Kidney tubule cell (primary cell): ENCODE data around the gene RPL27.

ENCODE experiments used
- DNase-seq: peaks from one replicate; pipeline ENCODE4 v3.0.0-alpha.2; 2018; ENCODE audit warnings: low spot score

RPL27 gene

DNA sequence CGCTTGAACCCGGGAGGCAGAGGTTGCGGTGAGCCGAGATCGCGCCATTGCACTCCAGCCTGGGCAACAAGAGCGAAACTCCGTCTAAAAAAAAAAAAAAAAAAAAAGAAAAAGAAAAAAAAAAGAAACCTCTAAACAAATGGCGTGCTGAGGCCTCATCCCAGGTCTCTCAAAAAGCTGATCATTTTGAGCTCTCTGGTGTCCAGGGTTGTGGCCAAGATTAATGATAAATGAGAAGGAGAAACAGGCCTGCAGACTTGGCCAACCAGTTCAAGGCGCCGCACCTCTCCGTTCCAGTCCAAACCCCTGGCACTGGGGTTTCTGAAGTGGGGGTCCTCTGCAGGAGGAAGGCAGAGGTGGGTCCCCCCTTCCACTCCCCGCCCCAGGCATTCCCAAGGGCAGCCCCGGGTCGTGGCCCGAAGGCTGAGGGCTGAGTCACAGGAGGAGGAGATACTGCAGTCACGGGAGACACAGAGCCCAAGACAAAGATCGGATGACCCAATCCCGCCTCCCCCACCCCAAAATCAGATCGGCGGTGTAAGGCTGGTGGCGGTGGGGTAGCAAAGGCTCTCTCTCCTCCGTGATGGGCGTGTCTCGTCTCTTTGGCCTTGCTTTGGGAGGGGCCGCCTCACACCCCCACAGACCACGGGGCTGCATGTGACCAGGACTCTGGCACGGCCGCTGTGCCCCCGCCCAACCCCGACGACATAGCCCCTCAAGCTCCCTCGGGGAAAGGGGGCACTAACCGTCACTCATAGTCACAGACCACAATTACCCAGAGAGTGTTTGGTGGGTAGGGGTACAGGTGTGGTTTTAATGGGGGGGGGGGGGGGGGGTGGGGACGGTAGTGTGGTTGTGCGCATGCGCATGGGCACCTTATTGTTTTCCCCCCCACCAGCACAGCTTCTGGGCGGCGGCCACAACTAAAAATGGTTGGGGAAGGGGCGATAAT is 22.8 kb downstream of the RPL27 start:
- DNase-seq = peak; percentile 77

DNA sequence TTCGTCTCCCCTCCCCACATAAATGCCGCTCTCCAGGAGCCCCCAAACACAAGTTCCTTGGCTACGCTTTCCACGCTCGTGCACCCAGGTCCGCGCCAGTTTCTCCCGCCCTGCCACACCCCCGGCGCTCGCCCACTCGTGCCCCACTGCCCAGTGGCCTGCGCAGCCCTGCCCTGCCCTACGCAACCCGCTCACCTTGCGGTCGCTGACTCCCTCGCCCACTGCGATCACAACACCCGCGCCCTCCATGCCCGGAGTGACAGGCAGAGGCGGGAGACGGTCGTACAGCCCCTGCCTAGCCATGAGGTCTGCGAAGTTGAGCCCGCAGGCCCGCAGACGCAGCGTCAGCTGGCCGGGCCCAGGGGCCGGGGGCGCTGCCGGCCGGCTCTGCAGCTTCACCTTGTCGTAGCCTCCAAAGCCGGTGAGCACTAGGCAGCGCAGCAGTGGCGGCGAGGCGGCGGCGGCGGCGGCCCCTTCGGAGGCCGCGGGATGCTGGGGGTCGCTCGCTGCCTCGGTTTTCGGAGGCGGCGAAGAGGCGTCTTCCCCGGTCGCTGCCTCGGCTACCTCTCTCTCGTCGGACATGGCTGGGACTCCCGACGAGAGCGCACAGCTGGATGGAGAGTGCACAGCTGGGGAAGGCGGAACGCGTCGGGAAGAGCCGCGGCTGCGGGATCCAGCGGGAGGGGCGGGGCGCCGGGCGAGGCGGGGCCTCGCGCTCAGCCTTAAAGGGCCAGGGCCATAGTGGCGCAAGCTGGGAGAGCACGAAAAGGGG is 23.7 kb downstream of the RPL27 start, which contains the start of gene VAT1:
TSS of gene VAT1 (minus strand) at position 645 of the 772 bp plus-strand sequence. CDS start at position 582, 63 bp downstream.
- DNase-seq = peak; percentile 78

DNA sequence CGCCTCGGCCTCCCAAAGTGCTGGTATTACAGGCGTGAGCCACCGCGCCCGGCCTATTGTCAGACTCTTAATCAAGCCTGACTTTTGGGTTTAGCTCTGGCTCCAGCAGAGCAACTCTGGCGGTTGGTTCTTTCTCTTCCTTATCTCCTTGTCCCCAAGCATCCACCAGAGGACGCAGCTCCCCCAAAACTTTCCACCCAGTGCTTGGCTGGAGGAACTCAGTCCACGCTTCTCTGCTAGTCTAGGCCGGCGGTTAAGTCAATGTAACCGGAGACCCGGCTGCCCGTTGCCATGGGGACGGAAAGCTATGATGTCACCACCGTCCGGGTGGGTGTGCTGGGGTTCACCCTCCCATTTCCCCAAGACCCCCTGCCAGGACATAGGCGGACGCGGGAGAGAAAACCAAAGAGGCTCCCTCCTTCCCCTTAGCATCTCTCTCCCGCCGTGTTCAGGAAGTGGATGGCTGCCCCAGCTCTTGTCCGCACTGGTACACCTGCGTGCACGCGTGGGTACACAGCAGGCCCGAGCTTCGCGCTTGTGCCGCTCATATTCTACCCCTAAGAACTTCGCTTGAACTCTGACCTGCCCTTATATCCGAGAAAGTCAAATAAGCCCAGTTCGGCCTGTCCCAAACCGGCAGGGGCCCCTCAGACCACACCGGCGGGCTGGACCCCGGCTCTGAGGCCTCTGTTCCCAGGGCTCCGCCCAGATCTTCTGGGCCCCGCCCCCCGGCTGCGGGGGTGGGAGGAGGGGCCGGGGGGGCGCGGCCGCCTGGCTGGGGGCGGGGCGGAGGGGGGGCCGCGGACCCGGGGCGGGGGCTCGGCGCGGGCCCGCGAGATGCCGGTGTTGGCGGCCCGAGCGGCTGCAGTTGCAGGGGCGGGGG is 26.4 kb downstream of the RPL27 start, which contains the start of gene RND2:
TSS of gene RND2 (plus strand) at position 825 of the 883 bp plus-strand sequence. CDS start 117 bp downstream, outside the sequence.
- peak; percentile 93 for DNase-seq

DNA sequence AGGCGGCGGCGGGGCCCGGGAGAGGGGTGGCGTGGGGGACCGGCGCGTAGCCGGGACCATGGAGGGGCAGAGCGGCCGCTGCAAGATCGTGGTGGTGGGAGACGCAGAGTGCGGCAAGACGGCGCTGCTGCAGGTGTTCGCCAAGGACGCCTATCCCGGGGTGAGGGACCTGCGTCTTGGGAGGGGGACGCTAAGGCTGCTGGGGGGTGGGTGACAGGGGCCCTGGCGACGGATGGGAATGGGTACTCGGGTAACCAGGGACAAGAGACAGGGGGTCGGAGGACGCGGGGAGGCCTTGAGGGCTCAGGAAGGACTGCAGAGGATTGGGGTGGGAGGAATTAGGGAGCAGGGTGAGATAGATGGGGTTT is 27.1 kb downstream of the RPL27 start:
- no peak for DNase-seq

DNA sequence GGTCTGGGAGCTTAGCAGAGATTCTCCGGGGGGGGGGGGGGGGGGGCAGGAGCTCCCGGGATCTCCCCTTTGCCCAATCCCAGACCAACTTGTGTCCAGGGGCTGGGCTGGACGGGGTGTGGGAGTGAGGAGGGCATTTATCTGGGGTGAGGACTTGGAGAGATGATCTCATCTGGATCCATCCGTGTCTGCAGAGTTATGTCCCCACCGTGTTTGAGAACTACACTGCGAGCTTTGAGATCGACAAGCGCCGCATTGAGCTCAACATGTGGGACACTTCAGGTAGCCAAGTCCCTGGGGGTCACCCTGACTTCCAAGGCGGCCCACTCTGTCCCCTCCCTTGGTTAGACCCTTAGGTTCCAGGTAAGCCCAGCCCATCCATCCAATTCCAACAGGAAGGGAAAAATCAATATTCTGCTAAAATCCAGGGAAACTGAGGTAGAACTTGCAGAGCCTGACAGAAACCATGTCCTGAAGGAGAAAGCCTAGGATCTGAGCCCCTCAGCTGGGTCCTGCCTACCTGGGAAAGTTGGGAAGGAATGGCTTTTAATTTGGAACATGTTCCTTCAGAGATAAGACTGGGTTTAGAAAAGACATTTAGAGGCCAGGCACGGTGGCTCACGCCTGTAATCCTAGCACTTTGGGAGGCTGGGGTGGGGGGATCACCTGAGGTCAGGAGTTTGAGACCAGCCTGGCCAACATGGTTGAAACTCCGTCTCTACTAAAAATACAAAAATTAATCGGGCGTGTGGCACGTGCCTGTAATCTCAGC is 27.7 kb downstream of the RPL27 start:
- DNase-seq = no peak

DNA sequence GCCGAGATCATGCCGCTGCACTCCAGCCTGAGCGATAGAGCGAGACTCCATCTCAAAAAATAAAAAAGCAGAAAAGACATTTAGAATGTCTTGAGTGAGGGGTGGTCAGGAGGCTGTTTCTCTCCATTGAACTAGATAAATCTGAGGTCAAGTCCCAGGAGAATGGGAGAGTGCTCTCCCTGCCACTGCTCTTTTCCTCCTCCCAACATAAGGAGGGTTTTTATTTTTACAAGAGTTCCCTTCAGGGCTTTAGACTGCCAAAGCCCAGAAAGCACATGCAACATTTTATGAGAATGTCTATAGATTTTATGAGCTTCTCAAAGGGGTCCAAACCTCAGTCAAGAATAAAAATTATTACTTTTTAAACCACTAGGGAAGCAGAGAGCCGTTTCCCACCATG is 28.4 kb downstream of the RPL27 start:
- no peak for DNase-seq

DNA sequence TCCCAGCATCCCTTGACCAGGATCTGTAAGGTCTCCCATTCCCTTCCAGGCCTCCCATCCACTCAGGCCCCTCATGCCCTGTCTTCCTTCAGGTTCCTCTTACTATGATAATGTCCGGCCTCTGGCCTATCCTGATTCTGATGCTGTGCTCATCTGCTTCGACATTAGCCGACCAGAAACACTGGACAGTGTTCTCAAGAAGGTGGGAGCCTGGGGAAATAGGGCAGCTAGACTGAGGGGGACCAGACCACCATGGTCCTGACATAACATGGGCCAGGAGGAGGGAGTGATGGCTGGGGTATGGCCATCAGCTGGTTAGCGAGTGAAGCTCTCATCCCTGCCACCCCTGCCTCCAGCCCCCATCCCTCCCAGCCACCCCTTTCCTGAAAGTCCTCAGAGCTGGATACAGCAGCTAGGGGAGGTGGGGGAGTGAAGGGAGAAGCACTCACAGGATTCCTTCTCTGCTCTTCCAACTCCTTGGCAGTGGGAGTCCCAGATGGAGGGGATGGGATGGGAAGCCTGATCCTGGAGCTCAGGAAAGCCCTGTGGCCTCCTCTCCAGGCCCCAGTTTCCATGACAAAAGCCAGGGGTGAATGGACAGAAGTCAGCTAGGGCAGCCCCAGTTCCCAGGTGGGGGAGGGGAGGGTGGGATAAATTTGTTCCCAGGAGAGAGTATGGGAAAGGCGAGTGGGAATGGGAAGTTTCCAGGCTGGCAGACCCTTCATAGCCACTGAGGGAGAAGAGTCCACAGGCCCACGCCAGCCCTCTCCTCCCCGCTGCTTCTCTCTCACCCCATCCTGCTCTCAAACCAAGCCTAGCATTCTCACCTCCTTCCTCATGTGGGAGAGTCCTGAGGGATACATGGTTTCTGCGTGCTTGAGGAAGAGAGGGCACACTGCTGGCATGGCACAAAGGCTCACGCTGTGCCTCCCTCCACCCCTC is 29.1 kb downstream of the RPL27 start:
- DNase-seq = no peak

DNA sequence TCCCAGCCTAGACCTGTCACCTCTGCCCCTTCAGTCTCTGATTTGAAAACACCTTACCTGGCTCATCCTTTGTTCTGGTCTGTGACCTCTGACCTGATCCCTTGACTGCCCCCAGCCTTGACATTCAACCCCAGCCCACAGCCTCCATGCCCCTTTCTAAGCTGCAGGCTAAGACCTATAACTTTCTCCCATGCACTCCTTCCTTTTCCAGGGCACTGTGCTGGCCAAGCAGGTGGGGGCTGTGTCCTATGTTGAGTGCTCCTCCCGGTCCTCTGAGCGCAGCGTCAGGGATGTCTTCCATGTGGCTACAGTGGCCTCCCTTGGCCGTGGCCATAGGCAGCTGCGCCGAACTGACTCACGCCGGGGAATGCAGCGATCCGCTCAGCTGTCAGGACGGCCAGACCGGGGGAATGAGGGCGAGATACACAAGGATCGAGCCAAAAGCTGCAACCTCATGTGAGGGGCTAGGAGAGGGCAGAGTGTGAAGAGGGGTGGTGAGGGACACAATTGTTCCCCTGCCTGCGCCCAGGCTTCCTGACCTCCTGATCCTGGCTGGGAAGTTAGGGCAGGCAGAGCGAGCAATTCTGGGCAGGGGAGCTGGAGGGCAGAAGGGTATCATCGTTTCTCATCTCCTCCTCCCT is 30.1 kb downstream of the RPL27 start:
- no peak for DNase-seq

DNA sequence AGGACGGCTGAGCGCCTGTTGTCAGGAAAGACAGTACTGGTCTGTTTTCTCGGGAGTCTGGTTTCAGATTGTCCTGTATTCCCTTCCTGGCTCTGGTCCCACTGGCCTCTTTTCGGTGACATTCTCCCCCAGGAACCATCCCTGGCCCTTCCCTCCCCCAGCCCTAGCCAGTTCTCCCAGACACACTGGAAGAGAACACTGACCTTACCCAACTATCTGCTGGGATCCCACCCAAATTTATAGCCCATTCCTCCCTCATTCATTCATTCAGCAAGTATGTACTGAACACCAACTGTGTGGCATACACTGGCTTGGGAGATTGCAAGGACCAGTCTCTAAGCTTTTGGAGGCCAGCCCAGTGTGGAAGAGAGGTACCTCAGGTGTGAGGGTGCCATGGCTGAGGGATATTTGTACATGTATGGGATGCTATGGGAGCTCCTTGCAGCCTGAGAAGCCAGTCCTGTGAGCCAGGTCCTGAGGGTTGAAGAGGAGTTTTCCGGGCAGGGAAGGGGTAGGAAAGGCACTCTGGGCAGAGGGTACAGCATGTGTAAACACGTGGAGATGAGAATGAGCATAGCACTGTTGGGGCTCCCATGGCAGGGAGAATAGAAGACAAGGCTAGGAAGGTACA is 32.0 kb downstream of the RPL27 start:
- DNase-seq = no peak

DNA sequence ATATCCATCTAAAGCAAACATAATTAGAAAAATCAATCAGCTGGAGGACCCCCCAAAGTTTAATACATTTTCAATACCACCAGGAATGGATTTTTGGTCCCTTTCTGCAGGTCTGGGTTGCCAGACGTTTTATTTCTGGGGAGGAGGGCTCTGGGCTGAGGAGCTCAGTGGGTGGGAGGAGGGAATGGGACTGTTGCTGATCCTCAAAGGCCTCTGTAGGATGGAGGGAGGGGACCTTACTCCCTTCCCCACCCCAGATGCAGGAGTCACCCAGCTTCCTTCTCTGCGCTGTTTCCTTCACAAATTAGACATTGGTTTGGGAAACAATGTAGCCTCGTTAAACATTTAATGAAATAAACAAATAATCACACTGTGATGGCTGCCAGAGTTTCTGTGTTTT is 33.4 kb downstream of the RPL27 start:
- DNase-seq = no peak

DNA sequence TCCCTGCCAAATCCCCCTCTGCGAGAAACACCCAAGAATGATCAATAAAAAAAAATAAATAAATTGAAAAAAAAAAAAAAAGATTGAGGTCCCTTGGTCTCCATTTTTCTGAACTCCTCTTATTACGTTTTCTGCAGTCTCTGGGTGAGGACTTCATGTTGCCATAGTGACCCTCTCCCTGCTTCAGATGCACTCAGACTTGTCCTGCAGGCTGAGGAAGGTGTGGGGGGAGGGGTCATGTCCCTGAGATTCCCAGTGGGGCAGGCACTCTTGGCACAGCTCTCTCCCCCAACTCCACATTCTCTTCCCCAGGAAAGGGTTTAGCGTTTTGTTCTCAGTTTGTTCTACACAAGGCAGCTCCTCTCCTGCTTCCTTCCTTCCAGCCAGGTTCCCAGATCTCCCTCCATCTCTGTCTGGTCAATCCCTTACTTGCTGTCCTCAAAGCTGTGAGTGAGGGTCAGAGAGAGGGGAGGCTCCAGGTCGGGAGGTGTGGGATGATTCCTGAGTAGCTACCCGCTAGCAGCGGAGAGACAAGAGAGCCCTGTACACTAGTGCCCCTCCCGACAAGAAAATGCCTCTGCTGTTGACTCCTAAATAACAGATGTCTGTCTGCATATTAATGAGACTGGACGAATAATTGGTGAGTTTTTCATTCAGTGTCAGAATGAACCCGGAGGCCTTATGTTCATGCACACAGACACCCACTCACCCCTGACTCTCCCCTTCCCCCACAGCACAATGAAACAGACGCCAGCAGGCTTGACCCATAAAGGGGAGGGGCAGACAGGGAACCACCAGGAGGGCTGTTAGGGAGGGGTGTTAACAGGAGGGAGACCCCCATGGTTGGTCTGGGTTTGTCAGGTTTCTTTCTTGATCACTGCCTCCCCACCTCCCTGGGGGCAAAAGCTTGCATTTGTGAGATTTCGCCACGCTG is 36.0 kb downstream of the RPL27 start:
- no peak for DNase-seq

DNA sequence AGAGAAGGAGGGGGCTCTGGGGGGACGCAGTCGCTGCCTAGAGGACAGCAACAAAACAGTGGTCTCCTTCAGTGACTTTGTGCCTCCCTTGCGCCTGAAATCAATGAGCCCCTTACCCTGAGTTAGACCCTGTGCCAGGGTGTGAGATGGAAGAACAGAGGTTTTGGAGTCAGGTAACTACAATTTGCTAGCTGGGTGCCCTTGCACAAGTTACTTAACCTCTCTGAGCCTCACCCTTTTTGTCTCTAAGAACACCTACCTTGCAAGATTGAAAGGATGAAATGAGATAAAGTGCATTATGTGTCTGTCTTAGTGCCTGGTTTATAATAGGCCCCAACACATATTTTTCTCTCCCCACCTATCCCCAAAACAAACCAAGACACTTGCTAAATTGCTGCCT is 36.7 kb downstream of the RPL27 start:
- DNase-seq = no peak

DNA sequence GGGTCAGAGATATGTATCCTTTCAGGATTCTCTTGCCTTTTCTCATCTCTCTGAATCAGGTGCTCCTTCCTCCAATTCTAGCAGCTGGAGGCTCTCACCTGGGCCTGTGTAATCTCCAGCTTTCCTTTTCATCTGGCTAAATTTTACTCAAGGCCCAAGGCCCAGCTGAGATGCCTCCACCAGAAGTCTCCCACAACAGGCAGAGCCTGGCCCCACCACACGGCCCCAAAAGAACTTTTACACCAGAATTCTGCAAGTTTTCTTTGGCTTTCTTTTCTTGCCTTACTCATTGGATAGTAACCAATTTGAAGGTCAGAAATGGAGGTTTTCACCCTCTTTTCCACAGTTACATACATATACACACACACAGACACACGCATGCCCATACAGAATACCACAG is 41.4 kb downstream of the RPL27 start:
- no peak for DNase-seq

DNA sequence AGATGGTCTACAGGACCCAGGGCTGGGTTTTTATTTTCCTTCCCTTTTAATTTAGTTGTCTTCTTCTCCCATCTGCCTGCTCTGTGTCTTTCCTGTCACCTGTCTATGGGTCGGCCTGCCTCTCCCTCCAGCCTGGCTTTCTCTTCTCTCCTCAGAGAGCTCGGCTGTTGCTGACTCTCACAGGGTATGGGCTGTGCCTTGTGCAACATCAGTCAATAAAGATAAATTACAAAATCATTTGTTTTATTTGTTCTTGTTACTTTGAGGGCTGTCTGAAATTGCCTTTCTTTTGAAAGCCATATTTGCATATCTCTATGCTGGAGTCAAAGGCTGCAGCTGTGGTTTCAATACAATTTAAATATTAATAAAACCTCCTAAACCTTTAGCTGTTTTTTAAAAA is 42.4 kb downstream of the RPL27 start:
- no peak for DNase-seq

DNA sequence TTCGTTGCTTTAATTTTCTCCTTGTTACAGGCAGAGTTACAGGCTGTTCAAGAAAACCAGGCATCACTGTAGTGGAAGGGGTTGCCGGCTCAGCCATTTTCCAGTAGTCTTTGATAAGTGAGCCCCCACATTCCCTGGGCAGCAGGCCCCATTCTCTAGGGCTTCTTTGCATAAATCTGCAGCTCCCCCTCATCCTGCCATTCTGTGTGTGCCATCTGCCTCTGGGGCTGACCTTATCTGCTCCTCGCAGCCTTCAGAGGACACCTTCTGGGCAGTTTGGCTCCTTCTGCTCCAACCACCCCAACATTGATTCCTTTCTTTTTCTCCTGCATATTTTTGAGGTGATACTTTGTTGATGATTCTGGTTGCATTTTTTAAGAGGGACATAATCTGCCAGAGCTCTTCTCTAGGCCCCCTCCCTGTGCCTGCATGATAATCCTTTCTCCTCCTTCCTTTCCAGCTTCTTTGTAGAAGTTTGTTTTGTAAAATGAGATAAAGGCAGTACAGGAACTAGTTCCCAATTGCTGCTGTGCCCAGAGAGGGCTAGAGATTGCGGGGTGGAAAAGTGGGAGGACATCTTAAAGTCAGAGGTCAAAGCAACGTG is 43.9 kb downstream of the RPL27 start:
- no peak for DNase-seq

DNA sequence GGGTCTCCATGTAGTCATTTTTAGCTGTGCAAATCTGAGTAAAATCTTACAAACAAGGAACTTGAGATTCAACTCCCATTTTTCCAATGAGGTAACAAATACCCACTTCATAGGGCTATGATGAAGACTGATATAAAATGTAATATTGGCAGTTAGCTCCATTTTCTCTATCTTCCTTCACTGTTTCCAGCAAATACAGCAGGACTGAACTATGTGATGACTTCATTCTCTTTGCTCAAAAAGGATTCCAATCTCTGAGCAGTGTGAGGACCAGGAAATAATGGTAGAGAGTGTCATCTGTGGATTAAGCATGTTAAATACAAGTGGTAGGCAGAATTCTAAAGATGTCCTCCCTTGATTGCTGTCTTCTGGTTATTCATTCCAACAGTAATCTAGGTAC is 45.1 kb downstream of the RPL27 start:
- peak; percentile 13 for DNase-seq

DNA sequence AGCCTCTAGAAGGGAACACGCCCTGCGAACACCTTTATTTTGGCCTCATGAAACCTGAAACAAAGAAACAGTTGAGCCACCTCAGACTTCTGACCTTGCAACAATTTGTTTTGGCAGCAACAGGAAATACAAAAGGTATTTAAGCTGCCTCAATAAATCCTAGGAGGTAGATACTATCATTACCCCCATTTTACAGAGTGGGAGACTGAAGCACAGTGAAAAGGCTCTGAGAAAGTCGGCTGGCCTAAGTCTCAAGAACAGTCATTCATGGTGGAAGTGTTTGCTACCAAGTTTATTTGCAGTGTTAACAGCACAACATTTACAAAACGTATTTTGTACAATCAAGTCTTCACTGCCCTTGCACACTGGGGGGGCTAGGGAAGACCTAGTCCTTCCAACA is 45.8 kb downstream of the RPL27 start:
- DNase-seq = no peak

DNA sequence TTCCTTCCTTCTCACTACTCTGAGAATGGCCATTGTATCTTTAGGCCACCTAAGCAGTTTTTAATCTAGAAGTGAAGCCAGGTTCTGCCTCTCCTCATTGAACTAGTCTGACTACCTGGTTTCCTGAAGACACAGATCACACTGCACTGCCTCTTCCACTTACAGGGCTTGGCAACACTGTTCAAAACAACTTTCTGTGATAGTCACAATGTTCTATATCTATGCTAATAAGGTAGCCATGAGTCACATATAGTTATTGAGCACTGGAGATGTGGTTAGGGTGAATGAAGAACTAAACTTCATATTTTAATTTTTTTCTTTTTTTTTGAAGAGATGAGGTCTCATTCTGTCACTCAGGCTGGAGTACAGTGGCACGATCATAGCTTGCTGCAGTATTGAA is 53.8 kb downstream of the RPL27 start:
- no peak for DNase-seq
